Stimulated activated naive CD4-positive, alpha-beta T cell (primary cell): Measurements from ENCODE around the gene DENND1A.
A peak's percentile ranks its signal among the peaks of the same experiment; 100 is the strongest.

ENCODE experiments used
- DNase-seq, 6 experiments: peaks; one replicate each; lab custom pipeline; 2025; lab: John Stamatoyannopoulos, UW

DENND1A gene

DNA sequence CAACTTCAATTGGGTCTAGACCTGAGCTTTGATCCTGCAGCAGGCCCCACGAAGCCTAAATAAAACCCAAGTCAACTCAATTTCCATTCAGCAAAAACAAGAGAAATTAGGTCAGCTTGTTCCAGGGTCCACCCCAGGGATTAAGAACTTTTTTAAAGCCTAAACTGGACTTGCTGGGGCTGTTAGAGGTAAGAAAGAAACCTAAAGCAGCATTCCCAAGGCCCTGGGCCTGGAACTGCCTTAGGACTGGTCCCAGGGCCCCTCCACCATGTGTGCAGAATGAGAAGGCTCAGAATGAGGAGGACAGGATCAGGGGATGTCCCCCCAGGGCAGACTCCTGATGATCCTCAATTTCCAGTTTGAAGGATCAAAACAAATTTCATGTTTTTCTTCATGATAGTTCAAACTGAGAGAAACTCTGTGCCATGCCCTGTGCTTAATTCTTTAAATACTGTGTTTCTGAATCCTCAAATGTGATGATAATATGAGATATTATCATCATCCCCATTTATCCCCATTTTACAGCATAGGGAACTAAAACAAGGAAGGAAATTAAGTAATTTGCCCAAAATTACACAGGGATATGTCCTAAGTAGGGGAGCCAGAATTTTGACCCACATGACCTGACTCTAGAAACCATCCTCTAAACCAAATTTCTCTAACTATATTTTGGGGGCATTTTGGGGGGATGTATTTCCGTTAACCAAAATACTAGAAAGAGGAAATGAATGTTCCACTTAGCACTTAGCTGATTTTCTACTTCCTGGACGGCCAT is 64.5 kb downstream of the DENND1A start:
- DNase-seq, result no peak

- no peak for DNase-seq
Measured at GRCh38 chr9:123864251-123864650, 65.7 kb downstream of the DENND1A start.

GRCh38 chr9:123863164-123863855 is 66.6 kb downstream of the DENND1A start:
- DNase-seq, result no peak

DNA sequence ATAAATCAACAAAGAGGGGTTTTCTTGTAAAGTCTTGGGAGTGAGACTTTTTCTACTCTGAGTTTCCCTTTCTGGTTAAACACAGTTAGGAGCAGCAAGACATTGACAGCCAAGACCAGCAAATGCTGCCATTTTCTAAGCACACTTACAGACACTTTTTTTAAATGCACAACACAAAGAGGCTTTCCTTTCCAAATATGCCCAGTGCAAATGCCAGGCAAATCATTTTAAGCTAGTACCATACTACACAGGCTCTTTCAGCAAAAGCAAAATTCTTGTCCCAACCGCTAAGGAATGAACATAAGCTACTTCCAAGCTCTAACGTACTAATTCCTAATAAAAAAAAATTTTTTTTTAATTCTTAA is 68.2 kb downstream of the DENND1A start:
- DNase-seq, result no peak

GRCh38 chr9:123861086-123861755 is 68.7 kb downstream of the DENND1A start:
- DNase-seq, result no peak

- DNase-seq, result no peak
Measured at GRCh38 chr9:123860603-123861002, 69.3 kb downstream of the DENND1A start.

GRCh38 chr9:123852403-123852802 is 77.5 kb downstream of the DENND1A start:
- no peak for DNase-seq

- DNase-seq, result no peak
Measured at GRCh38 chr9:123851851-123852250, 78.1 kb downstream of the DENND1A start.

DNA sequence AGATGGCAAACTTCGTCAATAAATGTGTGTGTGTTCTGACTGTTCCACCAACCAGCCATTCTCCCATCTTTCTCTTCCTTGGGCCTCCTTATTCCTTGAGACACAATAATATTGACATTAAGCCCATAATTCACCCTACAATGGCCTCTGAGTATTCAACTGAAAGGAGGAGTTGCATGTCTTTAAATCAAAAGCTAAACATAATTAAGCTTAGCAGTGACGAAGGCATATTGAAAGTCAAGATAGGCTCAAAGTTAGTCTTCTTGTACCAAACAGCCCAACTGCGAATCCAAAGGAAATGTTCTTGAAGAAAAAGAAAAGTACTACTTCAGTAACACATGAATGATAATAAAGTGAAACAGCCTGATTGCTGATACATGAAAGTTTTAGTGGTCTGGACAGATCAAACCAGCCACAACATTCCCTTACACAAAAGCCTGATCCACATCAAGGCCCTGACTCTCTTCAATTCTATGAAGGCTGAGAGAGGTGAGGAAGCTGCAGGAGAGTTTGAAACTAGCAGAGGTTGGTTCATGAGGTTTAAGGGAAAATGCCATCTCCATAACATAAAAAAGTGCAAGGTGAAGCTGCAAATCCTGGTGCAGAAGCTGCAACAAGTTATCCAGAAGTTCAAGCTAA is 81.4 kb downstream of the DENND1A start:
- DNase-seq, result no peak

GRCh38 chr9:123846966-123847365 is 83.0 kb downstream of the DENND1A start:
- DNase-seq, result no peak

DNA sequence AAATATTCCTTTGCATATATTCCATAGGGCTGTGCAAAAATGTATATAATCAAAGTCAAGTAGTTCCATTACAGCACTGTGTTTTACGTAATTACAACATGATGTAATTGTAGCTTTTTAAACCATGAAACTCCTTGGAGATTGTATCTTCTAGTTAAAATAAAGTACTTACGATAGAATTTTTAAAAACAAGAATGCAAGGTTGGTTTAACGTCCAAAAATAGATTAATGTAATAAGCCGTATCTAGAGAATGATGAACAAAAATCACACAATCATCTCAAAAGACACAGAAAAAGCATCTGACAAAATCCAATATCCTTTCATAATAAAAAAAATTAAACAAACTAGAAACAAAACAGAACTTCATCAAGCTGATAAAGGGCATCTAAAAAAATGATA is 86.2 kb downstream of the DENND1A start:
- DNase-seq, result no peak

DNA sequence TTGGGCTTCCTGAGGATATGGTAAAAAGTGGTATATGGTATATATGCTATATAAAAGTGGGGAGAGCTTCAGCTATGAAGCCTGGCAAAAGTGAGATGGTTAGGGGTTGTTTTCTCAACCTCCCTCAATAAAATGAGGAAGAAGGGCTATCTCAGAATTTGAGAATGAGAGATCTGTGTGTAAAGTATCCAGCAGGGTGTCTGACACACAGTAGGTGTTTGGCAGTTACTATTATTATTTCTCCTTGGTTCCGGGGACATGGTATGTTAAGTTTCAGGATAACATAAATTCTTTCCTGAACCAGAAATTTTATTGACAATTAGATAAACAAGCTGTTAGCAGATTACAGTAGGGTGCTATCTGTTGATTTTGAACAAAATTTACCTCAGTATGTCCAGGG is 94.1 kb downstream of the DENND1A start:
- no peak for DNase-seq

- DNase-seq, result peak in 1 of 6 experiments; percentile 1
Measured at GRCh38 chr9:123834889-123835562, 94.9 kb downstream of the DENND1A start.

GRCh38 chr9:123834218-123834888 is 95.6 kb downstream of the DENND1A start:
- DNase-seq, result no peak

DNA sequence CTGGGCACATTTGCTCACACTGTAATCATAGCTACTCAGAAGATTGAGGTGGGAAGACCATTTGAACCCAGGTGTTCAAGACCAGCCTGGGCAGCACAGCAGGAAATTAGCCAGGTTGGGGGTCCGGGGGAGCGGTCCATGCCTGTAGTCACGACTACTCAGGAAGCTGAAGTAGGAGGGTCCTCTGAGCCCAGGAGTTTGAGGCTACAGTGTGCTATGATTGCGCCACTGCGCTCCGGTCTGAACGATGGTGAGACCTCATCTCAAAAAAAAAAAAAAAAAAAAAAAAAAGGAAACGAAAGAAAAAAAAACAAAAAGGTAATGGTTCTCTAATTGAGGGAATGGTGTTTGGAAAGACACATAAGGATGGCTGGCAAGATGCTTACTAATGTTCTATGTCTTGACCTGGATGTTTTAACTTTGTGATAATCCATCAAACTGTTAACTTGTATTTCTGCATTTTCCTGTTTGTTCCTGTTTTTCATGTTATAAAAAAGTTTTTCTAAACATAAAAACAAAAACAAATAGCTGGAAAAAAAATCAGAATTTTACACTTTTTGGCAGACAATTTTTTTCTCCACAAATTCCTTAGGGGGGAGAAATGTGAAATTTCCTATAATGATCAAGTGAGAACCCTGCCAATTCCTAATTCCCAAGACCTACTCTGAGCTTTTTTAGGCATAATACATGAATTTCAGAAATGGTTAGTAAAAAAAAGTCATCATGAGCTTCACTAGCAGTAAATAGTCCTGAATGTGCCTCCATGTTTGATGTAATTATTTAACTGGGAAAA is 96.9 kb downstream of the DENND1A start:
- DNase-seq, result no peak

GRCh38 chr9:123832176-123832575 is 97.8 kb downstream of the DENND1A start:
- DNase-seq, result no peak

- DNase-seq, result no peak
Measured at GRCh38 chr9:123828449-123828848, 101.5 kb downstream of the DENND1A start.

DNA sequence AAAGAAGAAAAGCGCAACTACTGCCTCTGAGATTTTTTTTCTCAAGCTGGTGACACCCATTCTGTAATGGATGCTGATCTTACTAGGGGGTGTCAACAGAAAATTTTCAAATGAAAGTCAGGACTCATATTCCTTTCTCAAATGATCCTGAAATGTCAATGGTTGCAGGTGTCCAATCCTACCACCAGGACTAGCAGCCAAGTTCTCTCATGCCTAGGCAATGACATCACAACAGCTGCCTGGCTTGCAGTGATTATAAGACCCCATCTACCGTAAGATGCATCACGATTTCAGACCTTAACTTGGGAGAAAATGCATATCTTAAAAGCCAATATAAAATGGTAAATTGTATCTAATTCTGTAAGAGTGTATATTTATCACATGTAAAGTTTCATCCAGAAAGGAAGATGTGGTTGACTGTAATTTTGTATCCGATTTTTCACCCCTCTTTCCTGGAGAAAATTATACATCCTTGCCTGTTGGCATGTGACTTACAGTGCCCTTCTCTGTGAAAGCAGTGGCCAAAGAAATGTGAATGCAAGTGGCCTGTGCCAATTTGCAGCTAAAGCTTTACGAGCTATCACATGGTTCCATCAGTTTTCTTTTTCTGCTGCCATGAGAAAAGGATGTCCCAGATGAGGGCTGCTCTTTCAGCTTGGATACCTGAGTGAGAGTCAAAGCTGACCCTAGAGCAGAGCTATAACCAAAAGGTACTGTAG is 104.4 kb downstream of the DENND1A start:
- no peak for DNase-seq

GRCh38 chr9:123823194-123823947 is 106.6 kb downstream of the DENND1A start:
- no peak for DNase-seq
